22Rv1 (cell line): Measurements from ENCODE around the gene FRMD1.

ENCODE experiments used
- H3K27ac ChIP-seq: fragments of 450-650 bp; 2 replicates; pipeline ENCODE4 v1.5.1; 2017
- ZFX ChIP-seq: fragments of 450-650 bp; IDR thresholded peaks from 2 replicates; pipeline ENCODE4 v1.6.1; 2017; ENCODE audit warnings: antibody characterized with exemption, borderline replicate concordance
- TF ChIP-seq, protein P1 (sequence below): fragments of 450-650 bp; IDR thresholded peaks from 2 replicates; pipeline ENCODE4 v1.5.1; 2017; ENCODE audit warnings: mild to moderate bottlenecking

FRMD1 gene

DNA sequence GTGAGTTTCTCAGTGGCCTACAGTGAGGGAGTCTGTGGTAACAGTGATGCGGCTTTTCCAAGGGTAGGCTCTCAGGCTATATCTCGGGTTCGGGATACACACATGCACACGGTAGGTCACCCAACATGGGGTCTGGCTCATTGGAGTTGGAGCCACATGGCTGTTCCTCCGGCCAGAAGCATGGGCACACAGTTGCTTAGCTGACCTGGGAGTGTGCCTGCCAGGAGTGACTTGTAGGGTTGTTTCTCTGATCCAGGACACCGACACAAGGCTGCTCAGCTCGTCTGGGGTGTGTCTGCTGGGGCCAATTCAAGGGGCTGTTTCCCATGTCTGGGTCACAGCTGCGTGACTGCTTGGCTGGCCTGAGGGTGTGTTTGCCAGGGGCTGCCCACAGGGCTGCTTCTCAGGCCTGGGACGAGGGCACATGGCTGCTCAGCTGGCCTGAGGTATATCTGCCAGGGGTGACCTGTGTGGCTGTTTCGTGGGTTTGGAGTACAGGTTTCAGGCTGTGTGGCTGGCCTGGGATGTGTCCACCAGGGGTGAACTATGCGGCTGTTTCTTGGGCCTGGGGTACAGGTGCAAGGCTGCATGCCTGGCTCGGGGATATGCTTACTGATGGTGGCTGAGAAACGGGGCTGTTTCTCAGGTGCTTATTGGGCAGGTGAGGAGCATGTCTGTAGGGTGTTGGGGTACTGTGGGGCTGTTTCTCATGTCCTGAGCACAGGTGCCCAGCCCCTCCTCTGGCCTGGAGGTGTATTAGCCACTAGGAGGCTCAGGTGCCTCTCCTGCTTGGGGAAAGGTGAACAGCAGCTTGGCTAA is 66.4 kb downstream of the FRMD1 start:
- no peak for TF ChIP-seq ZFX
- TF ChIP-seq, protein P1, sequence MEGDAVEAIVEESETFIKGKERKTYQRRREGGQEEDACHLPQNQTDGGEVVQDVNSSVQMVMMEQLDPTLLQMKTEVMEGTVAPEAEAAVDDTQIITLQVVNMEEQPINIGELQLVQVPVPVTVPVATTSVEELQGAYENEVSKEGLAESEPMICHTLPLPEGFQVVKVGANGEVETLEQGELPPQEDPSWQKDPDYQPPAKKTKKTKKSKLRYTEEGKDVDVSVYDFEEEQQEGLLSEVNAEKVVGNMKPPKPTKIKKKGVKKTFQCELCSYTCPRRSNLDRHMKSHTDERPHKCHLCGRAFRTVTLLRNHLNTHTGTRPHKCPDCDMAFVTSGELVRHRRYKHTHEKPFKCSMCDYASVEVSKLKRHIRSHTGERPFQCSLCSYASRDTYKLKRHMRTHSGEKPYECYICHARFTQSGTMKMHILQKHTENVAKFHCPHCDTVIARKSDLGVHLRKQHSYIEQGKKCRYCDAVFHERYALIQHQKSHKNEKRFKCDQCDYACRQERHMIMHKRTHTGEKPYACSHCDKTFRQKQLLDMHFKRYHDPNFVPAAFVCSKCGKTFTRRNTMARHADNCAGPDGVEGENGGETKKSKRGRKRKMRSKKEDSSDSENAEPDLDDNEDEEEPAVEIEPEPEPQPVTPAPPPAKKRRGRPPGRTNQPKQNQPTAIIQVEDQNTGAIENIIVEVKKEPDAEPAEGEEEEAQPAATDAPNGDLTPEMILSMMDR, result no peak
- H3K27ac ChIP-seq, result no peak overlapping the region

DNA sequence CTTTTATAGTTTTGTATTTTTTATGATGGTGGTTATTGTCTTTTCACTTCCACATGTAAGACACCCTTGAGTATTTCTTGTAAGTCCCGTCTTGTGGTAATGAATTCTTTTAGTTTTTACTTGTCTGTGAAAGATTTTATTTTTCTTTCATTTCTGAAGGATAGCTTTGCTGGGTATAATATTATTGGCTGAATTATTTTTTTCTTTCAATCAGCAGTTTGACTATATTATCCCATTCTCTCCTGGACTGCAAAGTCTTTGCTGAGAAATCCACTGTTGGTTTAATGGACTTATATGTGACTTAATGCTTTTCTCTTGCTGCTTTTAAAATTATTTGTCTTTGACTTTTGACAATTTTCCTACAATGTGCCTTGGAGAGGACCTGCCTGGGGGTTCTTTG is 67.7 kb downstream of the FRMD1 start:
- H3K27ac ChIP-seq, result no peak overlapping the region

DNA sequence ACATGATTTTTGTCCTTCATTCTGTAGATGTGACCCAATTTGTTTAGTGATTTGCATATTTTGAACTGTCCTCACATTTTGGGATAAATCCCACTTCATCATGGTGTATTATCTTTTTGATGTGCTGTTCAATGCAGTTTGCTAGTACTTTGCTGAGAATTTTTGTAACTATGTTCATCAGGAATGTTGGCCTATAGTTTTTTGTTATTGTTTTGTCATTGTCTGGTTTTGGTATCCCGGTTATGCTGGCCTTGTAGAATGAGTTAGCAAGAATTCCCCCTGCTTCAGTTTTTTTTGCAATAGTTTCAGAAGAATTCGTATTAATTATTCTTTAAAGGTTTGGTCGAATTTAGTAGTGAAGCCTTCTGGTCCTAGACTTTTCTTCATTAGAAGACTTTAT is 69.7 kb downstream of the FRMD1 start:
- H3K27ac ChIP-seq, result no peak overlapping the region
- TF ChIP-seq ZFX, result no peak
- TF ChIP-seq, protein P1, result no peak

More for the DNA sequence above, 67.7 kb downstream of the FRMD1 start:
- TF ChIP-seq, protein P1, result no peak
- no peak for TF ChIP-seq ZFX

DNA sequence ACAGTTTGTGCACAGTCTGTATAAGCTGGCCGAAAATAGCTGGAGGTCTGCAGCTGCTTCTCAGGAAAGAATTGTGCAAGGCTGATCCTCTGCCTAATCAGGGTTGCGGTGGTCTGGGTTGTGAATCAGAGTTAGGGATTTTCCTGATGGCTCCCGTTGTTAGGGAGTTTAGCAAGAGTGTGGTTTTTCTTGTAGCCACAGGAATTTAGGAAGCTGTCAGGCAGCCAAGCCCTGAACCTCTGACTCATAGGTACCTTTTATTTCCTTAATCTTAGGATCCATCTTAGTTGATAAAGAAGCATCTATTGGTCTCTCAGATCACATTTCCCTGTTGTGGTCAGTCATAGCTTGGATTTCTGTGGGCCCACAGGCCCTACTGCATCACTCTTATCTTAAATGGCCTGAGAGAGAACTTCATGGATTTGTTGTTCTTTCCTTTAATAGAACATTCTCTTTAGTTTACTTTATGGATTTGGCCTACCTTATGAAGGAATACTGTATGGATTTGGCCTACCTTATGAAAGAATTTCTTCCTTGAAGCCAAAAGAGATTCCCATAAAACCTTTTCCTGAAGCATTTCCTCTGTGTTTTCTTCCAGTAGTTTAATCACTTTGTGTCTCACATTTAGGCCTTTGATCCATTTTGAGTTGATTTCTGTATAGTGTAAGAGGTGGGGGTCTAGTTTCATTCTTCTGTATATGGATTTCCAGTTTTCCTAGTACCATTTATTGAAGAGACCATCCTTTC is 71.2 kb downstream of the FRMD1 start:
- no peak for TF ChIP-seq ZFX
- TF ChIP-seq, protein P1, result no peak
- H3K27ac ChIP-seq, result no peak overlapping the region

DNA sequence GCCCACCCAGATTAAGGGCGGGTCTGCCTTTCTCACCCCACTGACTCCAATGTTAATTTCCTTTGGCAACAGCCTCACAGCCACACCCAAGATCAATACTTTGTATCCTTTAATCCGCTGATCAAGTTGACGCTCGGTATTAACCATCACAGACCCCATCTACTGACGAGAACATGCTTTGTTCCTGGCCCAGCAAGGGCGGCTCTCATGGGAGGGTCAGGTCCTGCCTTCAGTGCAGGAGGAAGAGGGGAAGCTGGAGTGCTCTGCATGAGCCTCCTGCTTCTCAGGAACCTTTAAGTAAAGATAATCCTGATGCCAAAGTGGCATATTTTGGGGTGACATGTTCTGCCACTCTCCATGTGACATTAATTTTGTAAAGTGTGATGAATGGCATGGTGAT is 73.2 kb downstream of the FRMD1 start:
- no peak overlapping the region for H3K27ac ChIP-seq
- TF ChIP-seq, protein P1, result no peak
- no peak for TF ChIP-seq ZFX

DNA sequence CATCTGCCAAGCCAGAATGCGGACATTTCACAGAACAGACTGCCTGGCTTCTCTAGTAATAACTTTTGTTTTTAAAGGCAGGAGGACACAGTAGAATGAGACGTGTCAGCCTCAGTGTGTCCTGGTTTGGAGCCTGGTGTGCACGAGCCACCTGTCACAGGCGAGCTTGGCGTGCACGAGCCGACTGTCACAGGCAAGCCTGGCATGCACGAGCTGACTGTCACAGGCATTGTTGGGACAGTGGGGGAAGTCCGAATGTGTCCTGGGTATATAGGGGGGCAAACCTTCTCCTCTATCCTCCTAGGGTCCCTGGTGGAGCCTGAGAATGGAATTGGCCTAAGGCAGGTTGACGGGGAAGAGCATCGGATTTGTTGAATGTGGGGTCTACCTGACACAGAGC is 74.1 kb downstream of the FRMD1 start:
- TF ChIP-seq ZFX, result no peak
- TF ChIP-seq, protein P1, result no peak

DNA sequence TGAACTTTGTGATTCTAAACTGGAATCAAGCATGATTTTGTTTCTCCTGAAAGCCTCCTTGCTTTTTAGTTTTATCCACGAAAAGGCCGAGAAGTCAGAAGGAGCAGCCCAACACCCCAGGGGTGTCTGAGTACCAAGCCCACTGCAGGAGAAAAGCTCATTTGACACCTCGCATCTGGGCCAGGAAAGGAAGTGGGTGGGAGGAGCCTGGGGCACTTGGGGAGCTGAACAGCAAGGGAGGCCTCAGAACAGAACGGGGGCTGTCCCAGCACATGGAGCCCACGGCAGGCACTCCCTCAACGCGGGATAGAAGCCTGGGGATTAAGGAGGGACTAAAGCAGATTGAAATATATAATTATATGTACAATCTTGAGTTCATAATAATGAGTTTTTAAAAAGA is 75.0 kb downstream of the FRMD1 start:
- no peak for TF ChIP-seq ZFX
- TF ChIP-seq, protein P1, result no peak
- H3K27ac ChIP-seq, result no peak overlapping the region

More for the DNA sequence above, 74.1 kb downstream of the FRMD1 start:
- H3K27ac ChIP-seq, result no peak overlapping the region
